NCI-H748 (cell line): ENCODE data around the gene SYNE2.

Experiments
- DNase-seq: peaks from one replicate; lab custom pipeline; 2025; ENCODE audit not compliant: unreplicated experiment; lab: John Stamatoyannopoulos, UW

SYNE2 gene

GRCh38 chr14:63874223-63874622 lies 21.4 kb downstream of the SYNE2 start:
- no peak for DNase-seq

GRCh38 chr14:63875311-63875710 lies 22.5 kb downstream of the SYNE2 start:
- no peak for DNase-seq

- no peak for DNase-seq
Observed at GRCh38 chr14:63877550-63877939, 24.7 kb downstream of the SYNE2 start.

GRCh38 chr14:63878052-63878451 lies 25.2 kb downstream of the SYNE2 start:
- no peak for DNase-seq

GRCh38 chr14:63878792-63879191 lies 26.0 kb downstream of the SYNE2 start:
- no peak for DNase-seq

- no peak for DNase-seq
Observed at GRCh38 chr14:63881926-63882325, 29.1 kb downstream of the SYNE2 start.

- no peak for DNase-seq
Observed at GRCh38 chr14:63887899-63888298, 35.1 kb downstream of the SYNE2 start.

GRCh38 chr14:63890553-63890952 lies 37.7 kb downstream of the SYNE2 start:
- no peak for DNase-seq

GRCh38 chr14:63891148-63891975 lies 38.6 kb downstream of the SYNE2 start:
- DNase-seq: no peak

- DNase-seq: no peak
Observed at GRCh38 chr14:63892265-63892664, 39.5 kb downstream of the SYNE2 start.

- no peak for DNase-seq
Observed at GRCh38 chr14:63893701-63894458, 41.1 kb downstream of the SYNE2 start.

GRCh38 chr14:63895510-63895909 lies 42.7 kb downstream of the SYNE2 start:
- peak; percentile 57 for DNase-seq

GRCh38 chr14:63896278-63896720 lies 43.5 kb downstream of the SYNE2 start:
- DNase-seq: peak; percentile 75

- DNase-seq: no peak
Observed at GRCh38 chr14:63897721-63898163, 44.9 kb downstream of the SYNE2 start.

GRCh38 chr14:63899953-63900352 lies 47.1 kb downstream of the SYNE2 start:
- no peak for DNase-seq

- no peak for DNase-seq
Observed at GRCh38 chr14:63901434-63902085, 48.8 kb downstream of the SYNE2 start.

- no peak for DNase-seq
Observed at GRCh38 chr14:63902375-63902976, 49.7 kb downstream of the SYNE2 start.

GRCh38 chr14:63904724-63905123 lies 51.9 kb downstream of the SYNE2 start:
- DNase-seq: no peak

- DNase-seq: no peak
Observed at GRCh38 chr14:63905370-63905769, 52.6 kb downstream of the SYNE2 start.

- DNase-seq: no peak
Observed at GRCh38 chr14:63908667-63909264, 56.0 kb downstream of the SYNE2 start.

- no peak for DNase-seq
Observed at GRCh38 chr14:63909984-63910383, 57.2 kb downstream of the SYNE2 start.
